C1 segment of cervical spinal cord (tissue), 14 donors: Measurements from ENCODE around the gene INKA1.

Experiments used
- DNase-seq, 14 donors: peaks; one replicate each; lab custom pipeline; 2025; lab: John Stamatoyannopoulos, UW

INKA1 gene

GRCh38 chr3:49786357-49787181 is 16.5 kb upstream of the INKA1 start, which contains the start of gene IP6K1:
Gene IP6K1, minus strand, starts transcription at chr3:49786542. Its CDS starts 38,502 bp downstream, at chr3:49748040.
- DNase-seq, result peak; percentile 91 to 100 (median 98)

GRCh38 chr3:49787182-49787464 is 15.9 kb upstream of the INKA1 start:
- no peak for DNase-seq

GRCh38 chr3:49787536-49787935 is 15.5 kb upstream of the INKA1 start:
- no peak for DNase-seq

DNA sequence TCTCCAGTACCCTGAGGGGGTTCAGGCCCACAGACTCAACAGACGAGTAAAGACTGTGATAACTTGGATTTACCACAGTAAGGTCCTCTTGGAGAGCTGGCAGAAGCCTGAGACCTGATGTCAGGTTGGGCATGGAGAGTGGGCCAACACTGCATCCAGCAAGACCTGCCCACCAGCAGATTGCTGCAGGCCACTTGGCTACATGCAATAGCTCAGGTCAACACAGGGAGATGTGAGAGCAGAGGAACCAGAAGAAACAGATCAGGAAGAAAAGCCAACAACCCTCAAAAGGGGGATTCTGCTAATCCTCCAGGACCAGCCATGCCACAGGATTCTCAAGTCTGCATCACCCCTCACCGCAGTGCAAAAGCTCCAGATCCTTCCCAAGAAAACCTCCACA is 15.0 kb upstream of the INKA1 start:
- DNase-seq, result no peak

DNA sequence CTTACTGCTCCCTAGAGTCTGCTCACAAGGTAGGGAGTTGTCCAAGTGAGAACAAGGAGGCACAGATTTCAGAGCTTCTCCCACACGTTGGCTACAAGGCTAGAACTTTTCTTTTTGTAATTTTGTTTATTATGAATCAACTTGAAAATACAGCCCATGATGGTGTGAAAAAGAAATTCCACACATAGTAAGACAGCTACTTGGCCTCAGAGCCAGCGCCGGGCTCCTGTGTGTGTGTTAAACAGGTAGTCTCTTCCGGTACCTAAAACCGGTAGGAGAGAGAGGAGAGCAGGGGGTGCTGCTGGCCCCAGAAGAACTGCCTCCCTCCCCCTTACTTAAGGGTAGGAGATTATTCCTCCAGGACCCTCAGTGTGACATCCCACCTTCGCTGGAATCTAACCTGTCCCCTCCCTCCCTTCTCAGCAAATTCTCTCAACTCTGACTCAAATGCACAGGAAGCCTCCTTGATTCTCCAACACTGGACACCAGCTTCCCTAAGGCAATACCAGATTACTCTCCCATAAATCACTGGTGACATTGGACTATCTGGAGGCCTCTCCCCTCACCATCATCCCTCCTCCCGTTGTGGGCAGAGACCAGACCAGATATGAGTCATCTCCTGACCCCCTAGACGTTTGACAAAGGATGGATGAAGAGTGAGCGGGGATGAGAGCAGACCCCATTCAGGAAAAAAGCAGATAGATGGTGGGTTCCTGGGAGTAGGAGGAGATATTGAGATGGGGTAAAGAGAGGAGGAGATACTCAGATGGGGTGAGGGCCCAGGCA is 12.2 kb upstream of the INKA1 start:
- no peak for DNase-seq

DNA sequence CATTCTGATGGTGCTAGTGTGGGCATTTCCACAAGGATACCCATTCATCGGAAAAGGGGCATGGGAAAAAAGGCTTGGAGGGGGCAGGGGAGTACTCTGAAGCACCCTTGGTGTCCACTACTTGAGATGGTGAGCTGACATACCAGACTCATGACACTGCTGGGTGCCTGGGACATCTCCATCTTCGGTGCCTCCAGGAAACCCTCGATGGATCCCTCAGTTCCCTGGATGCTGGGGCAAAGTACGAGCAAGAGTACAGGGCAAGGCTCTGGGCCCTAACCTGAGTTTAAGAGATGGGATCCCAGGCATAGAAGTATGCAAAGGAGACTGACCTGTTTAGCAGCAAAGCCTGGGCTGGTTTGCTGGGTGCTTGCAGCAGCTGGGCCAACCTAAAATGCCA is 11.5 kb upstream of the INKA1 start:
- DNase-seq, result no peak

DNA sequence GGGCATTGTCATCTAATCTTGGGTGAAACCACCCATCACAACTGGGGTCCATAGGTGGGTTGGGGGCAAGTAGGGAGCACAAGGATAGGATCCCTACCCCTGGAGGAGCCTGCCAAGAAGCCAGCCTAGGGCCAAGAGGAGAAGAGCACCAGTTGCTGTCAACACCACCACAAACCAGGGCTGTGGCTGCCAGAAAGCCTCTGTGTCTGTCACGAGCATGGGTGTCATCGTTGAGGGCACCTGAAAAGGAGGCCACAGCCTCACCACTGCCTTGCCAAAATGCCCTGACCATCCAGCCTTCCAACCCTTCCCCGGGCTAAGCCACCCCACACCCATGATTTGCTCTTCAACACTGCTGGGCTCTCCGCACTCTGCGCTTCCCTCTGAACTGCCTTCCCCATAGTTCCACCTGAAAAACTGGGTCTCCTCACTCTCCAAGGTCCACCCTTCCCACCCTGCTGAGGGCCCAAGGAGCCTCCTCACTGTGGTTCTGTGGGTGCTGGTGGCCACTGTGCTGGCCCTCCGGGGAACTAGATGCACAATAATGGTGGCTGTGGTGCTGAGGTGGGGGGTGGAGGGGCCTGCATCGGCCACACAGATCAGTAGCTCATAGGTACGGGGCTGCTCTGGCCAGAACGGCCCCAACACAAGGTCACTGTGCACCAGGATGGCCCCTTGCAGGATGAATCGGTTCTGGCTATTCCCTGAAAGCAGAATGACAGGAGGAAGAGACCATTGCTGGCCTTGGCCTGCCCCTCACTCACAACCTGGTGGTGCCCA is 10.5 kb upstream of the INKA1 start:
- DNase-seq, result no peak

GRCh38 chr3:49793486-49794085 is 9.5 kb upstream of the INKA1 start:
- no peak for DNase-seq

DNA sequence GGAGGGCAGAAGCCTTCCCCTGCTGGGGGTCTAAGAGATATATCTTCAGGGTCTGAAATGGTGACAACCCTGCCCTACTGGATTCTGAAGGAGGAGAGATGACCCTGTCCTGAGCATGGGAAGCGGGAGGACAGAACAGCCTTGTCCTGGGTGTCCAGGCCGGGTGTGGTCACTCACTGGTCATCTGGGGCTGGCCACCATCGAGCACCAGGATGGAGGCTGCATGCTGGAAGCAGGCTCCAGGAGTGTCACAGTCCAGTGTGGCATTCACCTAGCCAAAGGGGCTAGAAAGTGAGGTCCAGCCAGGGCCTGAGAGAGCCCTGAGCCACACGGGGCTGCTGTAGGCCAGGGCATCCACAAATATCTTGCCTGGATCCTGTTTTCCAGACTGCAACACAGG is 8.6 kb upstream of the INKA1 start:
- DNase-seq, result no peak

- DNase-seq, result no peak
Observed at GRCh38 chr3:49794926-49795905, 7.8 kb upstream of the INKA1 start.

DNA sequence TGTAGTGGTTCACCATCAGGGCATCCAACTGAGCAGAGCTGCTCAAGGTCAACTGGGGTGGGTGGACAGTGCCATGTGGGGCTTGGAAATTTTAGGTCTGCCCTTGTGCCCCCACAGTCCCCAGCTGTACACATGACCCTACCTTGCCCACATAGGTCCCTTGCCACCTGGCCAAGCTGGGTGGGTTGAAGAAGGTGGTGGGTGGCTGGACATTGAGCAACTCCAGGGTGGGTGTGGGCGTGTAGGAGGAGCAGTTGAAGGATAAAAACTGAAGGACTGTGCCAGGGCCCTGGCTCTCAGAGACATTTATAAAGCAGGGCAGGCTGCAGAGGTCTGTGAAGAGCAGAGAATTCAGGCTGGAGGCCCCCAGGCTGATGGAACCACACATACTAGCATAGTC is 4.0 kb upstream of the INKA1 start:
- DNase-seq, result no peak

DNA sequence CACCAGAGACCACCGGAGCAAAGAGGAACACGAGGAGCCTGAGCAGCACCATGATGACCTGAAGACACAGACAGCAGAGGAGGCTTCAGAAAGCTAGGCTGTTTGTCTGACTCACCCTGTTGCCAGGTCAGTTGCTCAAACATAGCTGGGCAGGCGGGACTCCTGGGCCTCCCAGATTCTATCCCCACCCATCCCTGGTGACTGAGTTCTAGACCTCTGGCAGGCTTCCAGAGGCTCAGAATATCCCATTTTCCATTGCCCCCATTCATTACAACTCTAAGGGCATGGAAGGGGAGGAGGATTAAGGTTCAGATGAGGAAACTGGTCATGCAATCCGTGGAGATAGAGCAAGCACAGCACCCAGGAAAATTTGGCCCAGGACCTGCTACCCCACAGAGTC is 3.3 kb upstream of the INKA1 start, which contains the start of gene CDHR4:
Gene CDHR4 (minus strand): TSS at position 113 of the 400 bp plus-strand sequence. CDS start 61 bp downstream, at position 52.
- no peak for DNase-seq

DNA sequence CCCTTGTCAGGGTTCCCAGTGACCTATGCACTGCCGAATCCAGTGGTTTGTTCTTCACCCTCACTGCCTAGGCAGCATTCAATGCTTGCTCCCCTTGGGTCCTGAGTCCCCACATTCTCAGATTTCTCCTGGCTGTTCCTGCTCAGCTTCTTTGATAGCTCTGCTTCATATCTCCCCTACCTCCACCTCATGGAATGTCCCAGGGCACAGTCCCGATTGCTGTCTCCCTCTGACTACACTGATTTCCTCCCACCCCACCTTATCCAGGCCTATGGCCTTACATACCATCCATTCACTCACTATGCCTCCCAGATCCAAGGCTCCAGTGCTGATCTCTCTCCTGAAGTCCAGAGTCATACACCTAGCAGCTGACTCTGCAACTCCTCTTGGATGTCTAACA is 1.9 kb upstream of the INKA1 start:
- DNase-seq, result no peak

DNA sequence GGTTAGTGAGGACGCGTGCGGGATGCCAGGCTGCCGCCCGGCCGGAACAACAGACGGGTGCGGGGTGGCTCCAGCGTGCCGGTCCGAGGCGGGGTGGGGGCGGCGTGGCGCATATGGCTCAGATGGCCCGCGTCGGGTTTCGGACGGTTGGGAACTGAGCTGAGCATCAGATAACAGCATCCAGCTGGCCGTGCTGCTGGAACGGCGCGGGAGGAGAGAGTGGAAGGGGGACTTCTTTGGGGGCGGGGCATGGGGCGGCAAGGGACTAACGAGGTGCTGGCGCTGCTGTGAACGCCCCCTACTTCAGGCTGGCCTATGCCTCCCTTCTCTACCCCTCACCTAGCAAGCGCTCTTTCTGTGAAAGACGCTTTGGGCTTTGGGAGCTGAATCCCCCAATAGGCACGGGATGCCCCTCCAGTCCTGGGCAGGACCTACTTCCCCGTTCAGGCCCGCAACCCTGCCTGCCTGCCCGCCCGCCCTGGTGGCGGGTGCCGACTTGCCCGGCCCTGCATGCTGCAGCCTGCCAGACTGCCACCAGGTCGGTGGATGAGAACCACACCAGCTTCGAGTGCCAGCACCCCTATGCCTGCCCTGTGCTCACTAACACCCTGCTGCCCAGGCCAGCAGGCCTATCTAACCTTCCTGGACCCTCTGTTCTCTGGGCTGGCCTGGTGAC is 542 bp downstream of the INKA1 start:
- DNase-seq, result peak in 7 of 14 donors; percentile 35 to 60 (median 49)

- no peak for DNase-seq
Observed at GRCh38 chr3:49804141-49805041, 1.3 kb downstream of the INKA1 start.

- DNase-seq, result peak in 9 of 14 donors; percentile 26 to 73 (median 37)
Observed at GRCh38 chr3:49805367-49805782, 2.3 kb downstream of the INKA1 start.

DNA sequence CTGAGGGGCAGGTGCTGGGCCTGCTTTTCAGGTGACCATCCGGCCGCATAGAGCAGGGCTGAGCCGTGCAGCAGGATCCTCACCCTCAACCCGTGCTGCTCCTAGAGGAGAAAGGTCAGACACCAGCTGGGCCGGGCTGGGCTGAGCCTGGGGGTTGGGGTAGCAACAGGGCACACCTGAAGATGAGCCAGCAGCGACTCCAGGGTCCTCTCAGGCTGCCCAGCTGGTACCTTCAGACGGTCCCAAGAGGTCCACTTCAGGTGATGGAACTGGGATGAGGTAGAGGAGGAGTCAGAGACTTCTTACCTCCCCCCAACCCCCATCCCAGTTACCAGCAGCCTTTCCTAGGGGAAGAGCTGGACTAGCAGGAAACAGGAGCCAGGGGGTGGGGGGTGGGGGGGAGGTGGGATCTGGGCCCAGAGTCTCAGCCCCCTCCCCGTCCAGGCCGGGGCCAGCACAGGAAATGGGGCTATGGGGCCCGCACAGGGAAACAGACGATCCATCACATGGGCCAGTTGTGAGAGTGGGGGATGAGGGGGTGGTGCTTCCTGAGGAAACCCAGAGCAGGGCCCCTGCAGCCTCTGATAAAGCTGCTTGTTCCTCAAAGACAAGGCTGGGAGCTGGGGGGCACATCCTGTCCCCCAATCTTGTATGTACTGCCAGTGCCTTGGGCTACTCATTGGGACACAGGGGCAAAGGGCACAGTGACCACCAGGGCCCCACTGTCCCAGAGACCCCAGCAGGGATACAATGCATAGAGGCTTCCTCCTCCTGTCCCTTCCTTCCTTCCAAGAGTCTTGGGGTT is 3.0 kb downstream of the INKA1 start:
- peak in 7 of 14 donors; percentile 17 to 61 (median 38) for DNase-seq

DNA sequence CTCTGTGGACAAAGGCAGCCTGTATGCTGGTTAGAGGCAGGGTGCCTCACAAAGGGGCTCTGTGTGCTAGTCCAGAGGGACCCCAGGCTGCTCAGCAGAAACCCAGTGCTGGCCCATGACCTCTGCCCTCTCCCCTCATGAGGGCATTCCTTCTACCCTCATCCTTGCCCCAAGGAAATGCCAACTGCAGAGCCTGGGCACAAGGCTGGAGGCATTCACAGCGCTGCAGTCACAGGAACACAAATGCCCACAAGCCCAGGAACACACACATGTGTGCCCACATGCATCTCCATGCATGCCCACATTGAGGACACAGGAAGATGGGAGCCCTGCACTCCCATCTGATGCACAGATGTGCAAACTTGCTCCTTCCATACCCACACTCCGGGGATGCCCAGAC is 3.8 kb downstream of the INKA1 start:
- DNase-seq, result no peak
